K562 (cell line): ENCODE results near the gene UTP15. TPM values are rescaled to one million over a fixed set of nuclear protein-coding genes. Genes with fewer than 3 reads are reported as not detected.

ENCODE experiments used
- ATAC-seq: fragments of 200-7000 bp; cut with Tn5 transposase; 3 replicates; pipeline ENCODE4 v1.9.1; 2020; ENCODE audit warnings: moderate library complexity
- BruUV-seq: library from RNA; stranded (reverse); fragments of 400-500 nt; replicated peaks from 2 replicates; lab custom pipeline; 2021; lab: Mats Ljungman, UMichigan
- CTCF ChIA-PET: fragments of 300-600 bp; formaldehyde crosslinking; extraction: SDS; loops from one replicate; lab custom pipeline; 2021; ENCODE audit warnings: low intra/inter-chr PET ratio; lab: Yijun Ruan, JAX
- POLR2A ChIA-PET: fragments of 300-600, 350-650 bp; sonication (Branson Sonifier 250); formaldehyde crosslinking; extraction: SDS; loops from one replicate; lab custom pipeline; 2021; ENCODE audit warnings: antibody characterized with exemption, inconsistent platforms; lab: Yijun Ruan, JAX
- DNase-seq, 4 experiments: peaks; one replicate each; pipeline versions ENCODE4 v3.0.0 to v3.0.0-alpha.2; 2011 to 2018; ENCODE audit warnings: low spot score in 3 of 4, mixed read lengths in 3 of 4; ENCODE audit errors: extremely low read depth in 1 of 4
- FAIRE-seq: peaks from 2 replicates; lab custom pipeline; 2011; peaks lifted over from hg19 to GRCh38; lab: Jason Lieb, UNC
- H2AFZ ChIP-seq: 2 replicates; pipeline ENCODE4 v1.6.0; 2011; ENCODE audit warnings: low read depth, low read length, control low read depth, inconsistent platforms
- H3K27ac ChIP-seq: fragments of 200-600 bp; 3 replicates; pipeline ENCODE4 v1.8.0; 2011; ENCODE audit warnings: low read depth, mild to moderate bottlenecking, control low read depth, inconsistent platforms, low read length, moderate library complexity, mixed read lengths; ENCODE audit errors: extremely low read depth
- H3K27me3 ChIP-seq, 2 experiments: fragments of 300-600 bp in 1 of 2; 2 replicates in 1 of 2; 3 replicates in 1 of 2; pipeline versions ENCODE4 v1.6.0 to v1.8.0; 2011; ENCODE audit warnings: inconsistent platforms in 2 of 2, low read length in 2 of 2, mild to moderate bottlenecking in 1 of 2, mixed read lengths in 1 of 2, moderate library complexity in 1 of 2; ENCODE audit not compliant: control insufficient read depth in 2 of 2, insufficient read depth in 2 of 2
- H3K36me3 ChIP-seq: fragments of 300-600 bp; 3 replicates; pipeline ENCODE4 v1.8.0; 2011; ENCODE audit warnings: mild to moderate bottlenecking, low read length, inconsistent platforms; ENCODE audit not compliant: control insufficient read depth, insufficient read depth
- H3K4me1 ChIP-seq, 2 experiments: fragments of 200-600 bp in 1 of 2; replicated peaks in 1 of 2; 2 replicates in 1 of 2; 3 replicates in 1 of 2; pipeline versions ENCODE4 v1.5.1 to v1.8.0; 2011; ENCODE audit warnings: inconsistent platforms in 2 of 2, low read length in 2 of 2, mild to moderate bottlenecking in 1 of 2, mixed read lengths in 1 of 2, moderate library complexity in 1 of 2; ENCODE audit not compliant: control insufficient read depth in 2 of 2, insufficient read depth in 2 of 2
- H3K4me2 ChIP-seq: 2 replicates; pipeline ENCODE4 v1.6.1; 2011; ENCODE audit warnings: low read length, control low read depth, inconsistent platforms, mixed read lengths; ENCODE audit not compliant: insufficient read depth
- H3K4me3 ChIP-seq: fragments of 200-600 bp; sonication (generic), shearing (Covaris generic); 2 replicates; pipeline ENCODE4 v1.5.1; 2016; ENCODE audit warnings: control low read depth, inconsistent platforms
- H3K79me2 ChIP-seq: fragments of 200-600 bp; 3 replicates; pipeline ENCODE4 v1.8.0; 2011; ENCODE audit warnings: low read length, inconsistent platforms; ENCODE audit not compliant: control insufficient read depth, insufficient read depth
- H3K9ac ChIP-seq, 2 experiments: 2 replicates each; pipeline versions ENCODE4 v1.6.0 to v1.6.1; 2011; ENCODE audit warnings: low read depth in 2 of 2, low read length in 2 of 2, control low read depth in 1 of 2, inconsistent platforms in 1 of 2, mild to moderate bottlenecking in 1 of 2, mixed read lengths in 1 of 2; ENCODE audit not compliant: insufficient read depth in 1 of 2
- H3K9me1 ChIP-seq: one replicate; pipeline ENCODE4 v1.6.0; 2011; ENCODE audit warnings: inconsistent platforms, mild to moderate bottlenecking, low read length, moderate library complexity; ENCODE audit not compliant: control insufficient read depth, insufficient read depth
- H3K9me3 ChIP-seq: replicated peaks from 2 replicates; pipeline ENCODE4 v1.5.1; 2011; ENCODE audit warnings: low read depth, low read length, inconsistent platforms; ENCODE audit not compliant: control insufficient read depth, insufficient read depth
- H4K20me1 ChIP-seq: replicated peaks from 2 replicates; pipeline ENCODE4 v1.6.1; 2011; ENCODE audit warnings: low read length, inconsistent platforms, mixed read lengths; ENCODE audit not compliant: control insufficient read depth, insufficient read depth
- C11orf30 ChIP-seq: fragments of 450-650 bp; IDR thresholded peaks from 2 replicates; pipeline ENCODE4 v1.6.1; 2016; ENCODE audit warnings: low read depth, mild to moderate bottlenecking
- CEBPG ChIP-seq, 3 experiments: fragments of 200-800 bp in 1 of 3; sonication (Bioruptor generic) in 1 of 3; sonication (generic) in 1 of 3; formaldehyde crosslinking in 1 of 3; IDR thresholded peaks in 2 of 3; conservative IDR thresholded peaks in 1 of 3; 2 replicates each; pipeline versions ENCODE4 v1.6.1 to v1.8.0; 2016 to 2022; ENCODE audit warnings: missing compliant biosample characterization in 2 of 3, missing genetic modification characterization in 2 of 3, mild to moderate bottlenecking in 1 of 3, missing genetic modification reagents in 1 of 3
- ERF ChIP-seq: fragments of 450-650 bp; formaldehyde crosslinking; IDR thresholded peaks from 2 replicates; pipeline ENCODE4 v1.4.0; 2020; ENCODE audit warnings: mild to moderate bottlenecking, mixed read lengths
- ESRRA ChIP-seq: fragments of 450-650 bp; IDR thresholded peaks from 2 replicates; pipeline ENCODE4 v1.6.1; 2014; ENCODE audit warnings: low read depth, mild to moderate bottlenecking, moderate library complexity, borderline replicate concordance
- GTF2F1 ChIP-seq: IDR thresholded peaks from 2 replicates; pipeline ENCODE4 v1.6.1; 2011; ENCODE audit warnings: low read depth, low read length, improper control_type of control experiment
- HNRNPL ChIP-seq: fragments of 200-400 bp; formaldehyde crosslinking; IDR thresholded peaks from 2 replicates; pipeline ENCODE4 v1.6.1; 2017; ENCODE audit warnings: low read depth, mild to moderate bottlenecking, low read length
- MAFF ChIP-seq: IDR thresholded peaks from 2 replicates; pipeline ENCODE4 v1.6.1; 2012; ENCODE audit warnings: low read length, improper control_type of control experiment
- NFE2 ChIP-seq: IDR thresholded peaks from 2 replicates; pipeline ENCODE4 v1.6.1; 2014; ENCODE audit warnings: antibody characterized with exemption, low read depth
- SNIP1 ChIP-seq: fragments of 450-650 bp; IDR thresholded peaks from 2 replicates; pipeline ENCODE4 v1.7.1; 2017; ENCODE audit warnings: low read depth, mild to moderate bottlenecking
- SRSF3 ChIP-seq: fragments of 200-400 bp; formaldehyde crosslinking; IDR thresholded peaks from 2 replicates; pipeline ENCODE4 v1.6.1; 2016; ENCODE audit warnings: mild to moderate bottlenecking, low read length, moderate library complexity; ENCODE audit not compliant: insufficient read depth
- ZNF586 ChIP-seq: fragments of 450-650 bp; formaldehyde crosslinking; conservative IDR thresholded peaks from 2 replicates; pipeline ENCODE4 v1.4.0; 2020; ENCODE audit warnings: mild to moderate bottlenecking, moderate library complexity
- WGBS: fragments of 100-300 bp; shearing (Covaris generic); methylation state at CpG from one replicate; pipeline ENCODE4 v1.1.6; 2016; ENCODE audit warnings: low coverage, mixed read lengths; ENCODE audit not compliant: insufficient coverage; ENCODE audit errors: missing lambda C conversion rate; 5-methylcytosine and 5-hydroxymethylcytosine counted together
- in situ Hi-C: fragments of 300-500 bp; cut with MboI; formaldehyde crosslinking; loops from 4 replicates; pipeline ENCODE4 v1.15.0; 2018; ENCODE audit warnings: inconsistent platforms, mixed read lengths
- intact Hi-C: fragments of 100-400 bp; cut with micrococcal nuclease; formaldehyde crosslinking; loops from 2 replicates; pipeline ENCODE4 v1.14.2; 2022
- polyA plus RNA-seq, 8 experiments: library from polyadenylated mRNA; depleted of rRNA in 4 of 8; stranded (reverse) in 5 of 8; unstranded in 3 of 8; fragments of >200 nt; fragmentation: Nextera tagmentation in 2 of 8; fragmentation: Illumina TruSeq in 1 of 8; extraction: Ambion mirVana in 2 of 8; extraction: Trizol in 1 of 8; gene quantifications; 2 replicates each; pipeline versions ENCODE4 v1.2.1 to v1.2.3, GENCODE V29; 2011 to 2014; ENCODE audit warnings: inconsistent platforms in 1 of 8, missing spikeins in 1 of 8
- total RNA-seq, 7 experiments: library from RNA; depleted of rRNA in 6 of 7; stranded (reverse); fragments of >200 nt in 6 of 7; fragmentation: Illumina TruSeq in 2 of 7; extraction: Trizol in 2 of 7; gene quantifications; 2 replicates each; pipeline versions ENCODE4 v1.2.1 to v1.2.3, GENCODE V29; 2011 to 2021; ENCODE audit warnings: low replicate concordance in 1 of 7
- TF ChIP-seq, protein P1 (sequence below): fragments of 250-450 bp; sonication (Bioruptor Pico); IDR thresholded peaks from 2 replicates; pipeline ENCODE4 v1.8.0; 2021; ENCODE audit warnings: mild to moderate bottlenecking, moderate library complexity
- TF ChIP-seq, protein P2 (sequence below): sonication (generic); formaldehyde crosslinking; IDR thresholded peaks from 2 replicates; pipeline ENCODE4 v1.8.1; 2023; ENCODE audit warnings: mild to moderate bottlenecking, missing genetic modification reagents

The UTP15 gene
- total and polyA plus RNA-seq, 9 of the 15 experiments (the other 6 are each of a cell fraction or from before 2014, with no cell fraction given), result 28.1 to 49.3 (median 37.0) TPM

DNA sequence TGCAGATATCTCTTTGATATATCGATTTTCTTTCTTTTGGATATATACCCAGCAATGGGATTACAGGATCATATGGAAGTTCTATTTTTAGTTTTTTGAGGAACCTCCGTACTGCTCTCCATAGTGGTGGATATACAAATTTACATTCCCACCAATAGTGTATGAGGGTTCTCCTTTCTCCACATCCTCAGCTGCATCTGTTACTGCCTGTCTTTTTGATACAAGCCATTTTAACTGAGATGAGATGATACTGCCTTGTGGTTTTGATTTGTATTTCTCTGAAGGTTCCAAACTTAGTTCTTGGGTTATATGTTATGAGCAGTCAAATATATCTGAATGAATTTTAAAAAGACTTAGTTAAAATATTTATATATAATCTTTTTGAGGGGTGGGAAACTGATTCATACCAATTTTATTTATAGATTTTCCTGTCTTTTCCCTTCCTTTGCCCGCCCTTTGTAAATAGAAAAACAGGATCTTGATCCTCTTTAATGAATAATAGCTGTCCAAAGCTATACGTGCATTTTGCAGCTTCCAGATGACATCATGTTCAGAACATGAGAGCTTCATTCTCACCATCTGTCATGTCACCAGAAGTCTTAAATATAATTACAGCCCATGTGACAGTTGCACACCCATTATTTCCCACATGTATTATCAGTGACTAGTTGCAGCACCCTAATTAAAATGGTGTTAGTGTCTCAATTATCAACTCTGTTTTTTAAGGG lies 54.2 kb downstream of the UTP15 start:
- H3K4me3 ChIP-seq, result no peak overlapping the region
- no TSS peak for BruUV-seq
- H4K20me1 ChIP-seq, result no peaks in the 10 kb centered on the region
- no peak overlapping the region for H3K4me2 ChIP-seq
- CTCF ChIA-PET, result no interaction called here
- H3K79me2 ChIP-seq, result no peaks in the 10 kb centered on the region
- in situ Hi-C loops, result no loop called here
- no peak overlapping the region for H3K9ac ChIP-seq
- 0% methylated on average over 4 of the region's 4 CpGs for WGBS
- no peaks in the 10 kb centered on the region for H3K9me3 ChIP-seq
- no peak for ATAC-seq
- DNase-seq, result no peak
- POLR2A ChIA-PET, result no interaction called here
- peaks cover 12 to 17% of the 10 kb centered on the region in 2 experiments; a peak in 4 of 5 replicates for H3K27me3 ChIP-seq
- H2AFZ ChIP-seq, result no peak overlapping the region
- H3K36me3 ChIP-seq, result no peaks in the 10 kb centered on the region
- no peaks in the 10 kb centered on the region for H3K9me1 ChIP-seq
- intact Hi-C loops, result no loop called here
- H3K4me1 ChIP-seq, result no peaks in the 10 kb centered on the region
- no peak for TF ChIP-seq GTF2F1
- TF ChIP-seq SRSF3, result no peak
- no peak for TF ChIP-seq ERF (CRISPR knock-in tag)
- no peak for TF ChIP-seq ZNF586 (CRISPR knock-in tag)
- no peak overlapping the region for H3K27ac ChIP-seq
- FAIRE-seq, result no peak

DNA sequence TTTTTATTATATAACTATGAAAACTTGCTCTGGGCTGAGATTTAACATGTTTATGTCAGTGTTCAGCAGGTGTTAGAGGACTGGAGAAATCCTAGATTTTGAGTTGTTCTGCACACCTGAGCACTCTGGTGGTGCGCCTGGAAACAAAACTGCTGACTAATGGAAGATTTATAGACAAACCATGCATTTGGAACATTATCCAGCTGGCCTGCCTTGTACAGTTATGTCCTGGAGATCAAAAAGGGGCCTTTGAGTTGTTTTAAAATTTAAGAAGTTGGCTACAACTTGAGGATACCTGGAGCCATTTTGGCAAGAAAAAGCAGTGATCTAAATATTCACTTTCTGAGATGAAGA lies 54.8 kb downstream of the UTP15 start:
- no peaks in the 10 kb centered on the region for H3K9me1 ChIP-seq
- DNase-seq, result no peak
- H3K4me2 ChIP-seq, result no peak overlapping the region
- no peak overlapping the region for H2AFZ ChIP-seq
- no peaks in the 10 kb centered on the region for H4K20me1 ChIP-seq
- intact Hi-C loops (no loop called here), in situ Hi-C loops (no loop called here)
- H3K27me3 ChIP-seq, result peaks cover 15 to 21% of the 10 kb centered on the region in 2 experiments; a peak in 4 of 5 replicates
- no peaks in the 10 kb centered on the region for H3K79me2 ChIP-seq
- ChIA-PET CTCF (no interaction called here), POLR2A (no interaction called here)
- H3K9ac ChIP-seq, result no peak overlapping the region
- H3K27ac ChIP-seq, result no peak overlapping the region
- no peaks in the 10 kb centered on the region for H3K9me3 ChIP-seq
- no peaks in the 10 kb centered on the region for H3K4me1 ChIP-seq
- no TSS peak for BruUV-seq
- ATAC-seq, result no peak
- no peak overlapping the region for H3K4me3 ChIP-seq
- H3K36me3 ChIP-seq, result no peaks in the 10 kb centered on the region
- 0% methylated on average over 1 of the region's 1 CpG for WGBS
- FAIRE-seq, result no peak
- TF ChIP-seq ESRRA (no peak), CEBPG (CRISPR knock-in tag; IDR thresholded peaks at IDR 0.05) (no peak), CEBPG (tag; conservative IDR thresholded peaks at IDR 0.05 in 1 of 2, IDR thresholded peaks at IDR 0.05 in 1 of 2) (no peak), NFE2 (0 out of 2 replicates have a peak, but pooled peaks have one; percentile 4), SNIP1 (no peak), HNRNPL (no peak), MAFF (peak; percentile 69), C11orf30 (peak; percentile 67; the same call in 1 of the 2 replicates)
- TF ChIP-seq, protein P1, sequence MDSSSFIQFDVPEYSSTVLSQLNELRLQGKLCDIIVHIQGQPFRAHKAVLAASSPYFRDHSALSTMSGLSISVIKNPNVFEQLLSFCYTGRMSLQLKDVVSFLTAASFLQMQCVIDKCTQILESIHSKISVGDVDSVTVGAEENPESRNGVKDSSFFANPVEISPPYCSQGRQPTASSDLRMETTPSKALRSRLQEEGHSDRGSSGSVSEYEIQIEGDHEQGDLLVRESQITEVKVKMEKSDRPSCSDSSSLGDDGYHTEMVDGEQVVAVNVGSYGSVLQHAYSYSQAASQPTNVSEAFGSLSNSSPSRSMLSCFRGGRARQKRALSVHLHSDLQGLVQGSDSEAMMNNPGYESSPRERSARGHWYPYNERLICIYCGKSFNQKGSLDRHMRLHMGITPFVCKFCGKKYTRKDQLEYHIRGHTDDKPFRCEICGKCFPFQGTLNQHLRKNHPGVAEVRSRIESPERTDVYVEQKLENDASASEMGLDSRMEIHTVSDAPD (CRISPR knock-in tag), result no peak
- TF ChIP-seq, protein P2, sequence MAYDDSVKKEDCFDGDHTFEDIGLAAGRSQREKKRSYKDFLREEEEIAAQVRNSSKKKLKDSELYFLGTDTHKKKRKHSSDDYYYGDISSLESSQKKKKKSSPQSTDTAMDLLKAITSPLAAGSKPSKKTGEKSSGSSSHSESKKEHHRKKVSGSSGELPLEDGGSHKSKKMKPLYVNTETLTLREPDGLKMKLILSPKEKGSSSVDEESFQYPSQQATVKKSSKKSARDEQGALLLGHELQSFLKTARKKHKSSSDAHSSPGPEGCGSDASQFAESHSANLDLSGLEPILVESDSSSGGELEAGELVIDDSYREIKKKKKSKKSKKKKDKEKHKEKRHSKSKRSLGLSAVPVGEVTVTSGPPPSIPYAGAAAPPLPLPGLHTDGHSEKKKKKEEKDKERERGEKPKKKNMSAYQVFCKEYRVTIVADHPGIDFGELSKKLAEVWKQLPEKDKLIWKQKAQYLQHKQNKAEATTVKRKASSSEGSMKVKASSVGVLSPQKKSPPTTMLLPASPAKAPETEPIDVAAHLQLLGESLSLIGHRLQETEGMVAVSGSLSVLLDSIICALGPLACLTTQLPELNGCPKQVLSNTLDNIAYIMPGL (CRISPR knock-in tag), result no peak
